Colonic mucosa (tissue), 4 donors: ENCODE measurements around the gene PCDH19. TPM values are rescaled to one million over a fixed set of nuclear protein-coding genes. Genes with fewer than 3 reads are reported as not detected.

Source experiments
- DNase-seq: peaks from one replicate; pipeline ENCODE4 v3.0.0-alpha.2; 2020
- H3K27ac ChIP-seq: fragments of 200-600 bp; one replicate; pipeline ENCODE4 v1.8.0; 2021
- H3K27me3 ChIP-seq: fragments of 200-600 bp; one replicate; pipeline ENCODE4 v1.8.0; 2021
- H3K36me3 ChIP-seq: fragments of 200-600 bp; one replicate; pipeline ENCODE4 v1.8.0; 2021
- H3K4me1 ChIP-seq: fragments of 200-600 bp; one replicate; pipeline ENCODE4 v1.8.0; 2021; ENCODE audit warnings: mild to moderate bottlenecking
- H3K4me3 ChIP-seq: fragments of 200-600 bp; one replicate; pipeline ENCODE4 v1.8.0; 2021
- H3K9ac ChIP-seq, 2 donors: one replicate each; pipeline ENCODE4 v1.7.0; 2013; ENCODE audit warnings: control low read depth in 2 of 2, low read depth in 2 of 2, low read length in 2 of 2
- H3K9me3 ChIP-seq: fragments of 200-600 bp; one replicate; pipeline ENCODE4 v1.8.0; 2021
- intact Hi-C: fragments of 100-400 bp; cut with DNase I; formaldehyde crosslinking; loops from one replicate; pipeline ENCODE4 v1.14.1; 2022
- total RNA-seq, 2 donors: library from RNA; stranded (reverse); fragmentation: NEBNext Ultra II Directional in 1 of 2; extraction: Animal tissue kit (Norgen Biotek cat#: 25700) in 1 of 2; gene quantifications; one replicate each; pipeline ENCODE4 v1.2.1, GENCODE V29; 2021
- TF ChIP-seq, protein P1 (sequence below): fragments of 200-600 bp; IDR thresholded peaks from one replicate; pipeline ENCODE4 v1.8.0; 2022; ENCODE audit warnings: antibody characterized with exemption, mild to moderate bottlenecking
- donor health status: healthy.
- donor health status: DM: no; HTN: no; CAD: no.
- donor health status: DM: no; HTN: no; CAD: no.

The PCDH19 gene
- total RNA-seq, 2 donors from 2014 or later, result 0.96 to 1.3 TPM

DNA sequence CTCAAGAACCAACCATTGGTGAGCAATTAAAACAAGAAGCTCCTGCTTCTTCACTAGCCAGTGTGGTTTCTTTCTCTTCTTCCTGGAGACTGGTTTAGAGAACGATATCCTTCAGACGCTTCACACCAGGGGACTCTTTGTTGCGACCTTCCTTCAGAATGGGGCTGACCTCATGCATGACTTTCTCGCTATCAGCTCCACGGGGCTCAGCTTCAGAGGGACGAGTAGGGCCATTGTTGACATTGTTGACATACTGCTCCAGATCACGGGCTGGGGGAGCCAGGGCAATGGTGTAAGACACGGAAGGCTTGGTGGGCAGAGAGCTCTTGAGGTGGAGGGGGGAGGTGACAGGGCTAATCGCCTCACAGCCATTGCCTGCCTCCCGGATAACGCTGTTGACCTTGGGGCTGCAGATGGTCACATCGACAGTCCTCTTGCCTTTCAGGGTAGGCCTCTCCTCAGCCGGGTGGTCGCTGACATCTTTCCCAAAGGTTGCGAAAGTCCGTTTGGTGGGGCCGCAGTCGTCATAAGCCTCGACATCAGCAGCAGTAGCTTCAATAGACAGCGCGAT lies 113.8 kb downstream of the PCDH19 start:
- DNase-seq, result no peak
- intact Hi-C loops, result no loop called here

DNA sequence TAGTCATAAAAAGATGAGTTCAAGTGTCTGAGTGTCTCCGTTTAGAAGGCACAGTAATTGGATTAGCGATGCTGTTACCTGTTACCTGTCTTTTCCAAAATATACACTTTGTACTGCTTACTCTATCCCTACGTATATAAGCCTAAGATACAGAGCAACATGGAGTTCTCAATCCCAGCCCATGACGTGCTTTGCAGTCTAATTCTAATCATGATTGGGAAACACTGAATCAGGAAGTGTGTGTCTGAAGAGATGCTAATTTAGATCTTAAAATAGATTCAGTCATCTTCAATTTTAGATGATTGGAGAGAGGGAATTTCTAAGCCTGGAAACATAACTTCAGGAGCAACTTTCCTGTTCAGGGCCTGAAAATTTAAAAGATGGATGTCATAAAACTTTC lies 115.1 kb downstream of the PCDH19 start:
- Histone ChIP-seq H3K9me3 (no peaks in the 10 kb centered on the region), H3K27ac (no peak overlapping the region), H3K36me3 (no peaks in the 10 kb centered on the region), H3K4me1 (no peaks in the 10 kb centered on the region), H3K4me3 (no peak overlapping the region), H3K27me3 (no peaks in the 10 kb centered on the region), H3K9ac (no peak overlapping the region)
- intact Hi-C loops, result no loop called here
- TF ChIP-seq, protein P1, sequence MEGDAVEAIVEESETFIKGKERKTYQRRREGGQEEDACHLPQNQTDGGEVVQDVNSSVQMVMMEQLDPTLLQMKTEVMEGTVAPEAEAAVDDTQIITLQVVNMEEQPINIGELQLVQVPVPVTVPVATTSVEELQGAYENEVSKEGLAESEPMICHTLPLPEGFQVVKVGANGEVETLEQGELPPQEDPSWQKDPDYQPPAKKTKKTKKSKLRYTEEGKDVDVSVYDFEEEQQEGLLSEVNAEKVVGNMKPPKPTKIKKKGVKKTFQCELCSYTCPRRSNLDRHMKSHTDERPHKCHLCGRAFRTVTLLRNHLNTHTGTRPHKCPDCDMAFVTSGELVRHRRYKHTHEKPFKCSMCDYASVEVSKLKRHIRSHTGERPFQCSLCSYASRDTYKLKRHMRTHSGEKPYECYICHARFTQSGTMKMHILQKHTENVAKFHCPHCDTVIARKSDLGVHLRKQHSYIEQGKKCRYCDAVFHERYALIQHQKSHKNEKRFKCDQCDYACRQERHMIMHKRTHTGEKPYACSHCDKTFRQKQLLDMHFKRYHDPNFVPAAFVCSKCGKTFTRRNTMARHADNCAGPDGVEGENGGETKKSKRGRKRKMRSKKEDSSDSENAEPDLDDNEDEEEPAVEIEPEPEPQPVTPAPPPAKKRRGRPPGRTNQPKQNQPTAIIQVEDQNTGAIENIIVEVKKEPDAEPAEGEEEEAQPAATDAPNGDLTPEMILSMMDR, result no peak
- DNase-seq, result no peak

More for the DNA sequence above, 113.8 kb downstream of the PCDH19 start:
- no peak overlapping the region for H3K27ac ChIP-seq
- H3K9ac ChIP-seq, result no peak overlapping the region
- H3K36me3 ChIP-seq, result no peaks in the 10 kb centered on the region
- H3K4me1 ChIP-seq, result no peaks in the 10 kb centered on the region
- H3K9me3 ChIP-seq, result no peaks in the 10 kb centered on the region
- H3K27me3 ChIP-seq, result no peaks in the 10 kb centered on the region
- H3K4me3 ChIP-seq, result no peak overlapping the region
- TF ChIP-seq, protein P1, result no peak

DNA sequence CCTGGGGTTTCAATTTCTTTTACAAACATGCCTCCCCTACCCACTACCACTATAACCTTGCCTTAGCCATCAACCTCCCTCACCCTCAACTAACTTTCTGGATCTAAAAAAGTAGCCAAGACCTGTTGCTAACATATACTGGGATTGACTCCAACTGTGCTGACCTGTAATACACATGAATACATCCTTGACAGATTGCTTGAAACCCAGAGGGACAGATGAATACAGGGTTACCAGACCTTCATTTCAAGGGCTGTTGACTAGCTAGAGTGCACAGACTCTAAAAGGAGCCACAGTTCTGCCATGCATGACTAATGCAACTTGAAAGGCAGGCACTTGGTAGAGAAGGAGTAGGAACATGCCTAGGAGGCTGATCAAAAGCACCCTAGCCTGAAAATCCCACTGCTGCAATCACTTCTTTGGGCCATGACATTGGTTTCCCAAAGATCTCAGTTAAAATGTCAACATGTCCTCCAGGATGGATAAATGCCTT lies 121.0 kb downstream of the PCDH19 start:
- H3K27me3 ChIP-seq, result no peaks in the 10 kb centered on the region
- intact Hi-C loops, result no loop called here
- H3K4me3 ChIP-seq, result no peak overlapping the region
- no peaks in the 10 kb centered on the region for H3K36me3 ChIP-seq
- H3K9ac ChIP-seq, result no peak overlapping the region
- no peaks in the 10 kb centered on the region for H3K9me3 ChIP-seq
- H3K4me1 ChIP-seq, result no peaks in the 10 kb centered on the region
- DNase-seq, result no peak
- TF ChIP-seq, protein P1, result no peak
- no peak overlapping the region for H3K27ac ChIP-seq

DNA sequence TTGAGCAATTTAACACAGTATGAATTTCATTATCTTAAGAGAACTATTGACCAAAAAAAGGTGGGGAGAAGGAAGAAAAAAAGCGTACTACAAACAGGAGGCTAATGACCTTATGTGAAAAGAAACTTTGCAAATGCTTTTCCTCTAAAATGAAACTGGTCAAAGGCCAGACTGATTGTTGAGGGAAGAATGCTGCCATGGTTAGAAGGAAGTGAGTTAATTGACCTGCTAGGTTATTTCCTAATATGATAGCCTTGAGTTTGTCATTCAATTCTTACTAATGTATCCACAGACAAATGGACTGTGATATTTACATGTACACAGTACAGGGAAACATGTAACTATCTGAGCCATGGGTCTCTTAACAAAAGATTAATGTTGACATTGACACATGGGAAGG lies 132.8 kb downstream of the PCDH19 start:
- TF ChIP-seq, protein P1, result no peak
- no peak for DNase-seq
- no peaks in the 10 kb centered on the region for H3K36me3 ChIP-seq
- H3K4me3 ChIP-seq, result no peak overlapping the region
- no peak overlapping the region for H3K9ac ChIP-seq
- H3K4me1 ChIP-seq, result no peaks in the 10 kb centered on the region
- no peaks in the 10 kb centered on the region for H3K27me3 ChIP-seq
- intact Hi-C loops, result no loop called here
- H3K27ac ChIP-seq, result no peak overlapping the region
- H3K9me3 ChIP-seq, result no peaks in the 10 kb centered on the region

DNA sequence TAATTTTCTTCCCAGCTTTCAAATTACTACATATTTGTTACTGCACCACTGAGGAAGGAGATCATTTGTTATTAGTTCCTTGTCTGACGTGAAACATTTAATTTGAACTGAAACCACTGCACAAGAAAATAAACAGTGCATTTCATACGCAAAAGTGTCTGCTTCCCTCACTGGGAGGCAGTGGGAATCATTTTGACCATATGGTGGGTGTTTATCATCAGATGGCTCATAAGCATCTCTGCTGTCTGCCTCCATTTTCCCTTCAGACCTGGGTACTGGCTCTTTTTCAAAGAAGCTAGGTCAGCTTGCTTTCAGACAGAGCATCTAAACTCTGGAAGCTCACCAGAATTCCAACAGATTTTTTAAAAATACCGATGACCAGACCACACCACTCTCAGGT lies 135.2 kb downstream of the PCDH19 start:
- no peaks in the 10 kb centered on the region for H3K27me3 ChIP-seq
- intact Hi-C loops, result no loop called here
- no peak overlapping the region for H3K9ac ChIP-seq
- no peaks in the 10 kb centered on the region for H3K36me3 ChIP-seq
- H3K27ac ChIP-seq, result no peak overlapping the region
- H3K4me1 ChIP-seq, result no peaks in the 10 kb centered on the region
- no peaks in the 10 kb centered on the region for H3K9me3 ChIP-seq
- H3K4me3 ChIP-seq, result no peak overlapping the region
- no peak for DNase-seq
- TF ChIP-seq, protein P1, result no peak
